HEK293 (cell line): Measurements from ENCODE around the gene LPP.

Experiments used
- CTCF ChIA-PET: fragments of 350-600 bp; formaldehyde crosslinking; extraction: SDS; loops from one replicate; lab custom pipeline; 2021; ENCODE audit warnings: antibody characterized with exemption; lab: Yijun Ruan, JAX
- POLR2A ChIA-PET: fragments of 300-600 bp; formaldehyde crosslinking; extraction: SDS; loops from one replicate; lab custom pipeline; 2020; ENCODE audit warnings: antibody characterized with exemption, inconsistent platforms; lab: Yijun Ruan, JAX
- H3K27ac ChIP-seq: fragments of 200-500 bp; sonication (Bioruptor generic); 2 replicates; pipeline ENCODE4 v1.5.1; 2014; ENCODE audit warnings: low read depth, low read length, control low read depth, inconsistent platforms; ENCODE audit errors: extremely low read depth
- H3K36me3 ChIP-seq, 2 experiments: fragments of 200-500 bp in 1 of 2; sonication (Bioruptor generic) in 1 of 2; 1 replicate in 1 of 2; 2 replicates in 1 of 2; pipeline ENCODE4 v1.5.1; 2014 to 2017; ENCODE audit warnings: inconsistent platforms in 2 of 2, low read length in 2 of 2; ENCODE audit not compliant: control insufficient read depth in 2 of 2, insufficient read depth in 1 of 2
- H3K4me1 ChIP-seq: fragments of 200-500 bp; sonication (Bioruptor generic); 2 replicates; pipeline ENCODE4 v1.5.1; 2014; ENCODE audit warnings: mild to moderate bottlenecking, low read length, inconsistent platforms; ENCODE audit not compliant: control insufficient read depth, insufficient read depth
- H3K4me3 ChIP-seq: 2 replicates; pipeline ENCODE4 v1.5.1; 2011; ENCODE audit warnings: low read depth, mild to moderate bottlenecking, control low read depth, low read length, moderate library complexity
- H3K9me3 ChIP-seq: fragments of 200-500 bp; sonication (Bioruptor generic); 2 replicates; pipeline ENCODE4 v1.5.1; 2014; ENCODE audit warnings: low read depth, low read length, inconsistent platforms; ENCODE audit not compliant: control insufficient read depth, insufficient read depth
- GFI1B ChIP-seq: fragments of 450-650 bp; formaldehyde crosslinking; IDR thresholded peaks from 2 replicates; pipeline ENCODE4 v1.5.1; 2016; ENCODE audit warnings: missing biosample characterization, missing genetic modification characterization
- GLIS1 ChIP-seq: fragments of 450-650 bp; formaldehyde crosslinking; IDR thresholded peaks from 2 replicates; pipeline ENCODE4 v1.5.1; 2016; ENCODE audit warnings: missing biosample characterization, missing genetic modification characterization
- HOXC10 ChIP-seq: sonication (generic); formaldehyde crosslinking; IDR thresholded peaks from 2 replicates; pipeline ENCODE4 v1.8.1; 2023; ENCODE audit warnings: mild to moderate bottlenecking, missing genetic modification reagents
- KLF1 ChIP-seq: fragments of 450-650 bp; formaldehyde crosslinking; IDR thresholded peaks from 2 replicates; pipeline ENCODE4 v1.5.1; 2016; ENCODE audit warnings: missing biosample characterization, missing genetic modification characterization
- KLF9 ChIP-seq: fragments of 450-650 bp; formaldehyde crosslinking; IDR thresholded peaks from 2 replicates; pipeline ENCODE4 v1.5.1; 2016; ENCODE audit warnings: missing biosample characterization, missing genetic modification characterization, low read depth
- MEIS1 ChIP-seq: sonication (generic); formaldehyde crosslinking; IDR thresholded peaks from 2 replicates; pipeline ENCODE4 v1.8.1; 2022; ENCODE audit warnings: missing genetic modification reagents, mild to moderate bottlenecking, borderline replicate concordance
- OSR2 ChIP-seq: fragments of 450-650 bp; formaldehyde crosslinking; IDR thresholded peaks from 2 replicates; pipeline ENCODE4 v1.5.1; 2016; ENCODE audit warnings: missing biosample characterization, missing genetic modification characterization
- SALL2 ChIP-seq: fragments of 450-650 bp; formaldehyde crosslinking; IDR thresholded peaks from 2 replicates; pipeline ENCODE4 v1.5.0; 2017; ENCODE audit warnings: missing biosample characterization, mild to moderate bottlenecking, missing genetic modification characterization, borderline replicate concordance
- YY1 ChIP-seq: fragments of 450-650 bp; formaldehyde crosslinking; IDR thresholded peaks from 2 replicates; pipeline ENCODE4 v1.5.1; 2018; ENCODE audit warnings: missing biosample characterization, missing genetic modification characterization
- ZFHX2 ChIP-seq: fragments of 450-650 bp; formaldehyde crosslinking; conservative IDR thresholded peaks from 2 replicates; pipeline ENCODE4 v1.5.1; 2016; ENCODE audit warnings: missing biosample characterization, missing genetic modification characterization
- ZIC2 ChIP-seq: fragments of 450-650 bp; formaldehyde crosslinking; IDR thresholded peaks from 2 replicates; pipeline ENCODE4 v1.5.1; 2016; ENCODE audit warnings: missing biosample characterization, missing genetic modification characterization
- ZNF174 ChIP-seq: fragments of 450-650 bp; formaldehyde crosslinking; IDR thresholded peaks from 2 replicates; pipeline ENCODE4 v1.5.0; 2017; ENCODE audit warnings: missing biosample characterization, mild to moderate bottlenecking, missing genetic modification characterization
- ZNF184 ChIP-seq: fragments of 450-650 bp; IDR thresholded peaks from 2 replicates; pipeline ENCODE4 v1.5.1; 2018; ENCODE audit warnings: missing biosample characterization, mild to moderate bottlenecking, missing genetic modification characterization
- ZNF2 ChIP-seq: fragments of 450-650 bp; formaldehyde crosslinking; IDR thresholded peaks from 2 replicates; pipeline ENCODE4 v1.5.1; 2016; ENCODE audit warnings: missing biosample characterization, missing genetic modification characterization
- ZNF214 ChIP-seq: fragments of 450-650 bp; formaldehyde crosslinking; IDR thresholded peaks from 2 replicates; pipeline ENCODE4 v1.5.1; 2017; ENCODE audit warnings: missing biosample characterization, mild to moderate bottlenecking, missing genetic modification characterization, borderline replicate concordance
- ZNF221 ChIP-seq: fragments of 450-650 bp; formaldehyde crosslinking; IDR thresholded peaks from 2 replicates; pipeline ENCODE4 v1.5.1; 2017; ENCODE audit warnings: missing biosample characterization, missing genetic modification characterization, borderline replicate concordance
- ZNF274 ChIP-seq, 2 experiments: fragments of 200-500 bp in 1 of 2; fragments of 450-650 bp in 1 of 2; sonication (Bioruptor generic) in 1 of 2; formaldehyde crosslinking in 1 of 2; IDR thresholded peaks; 2 replicates each; pipeline versions ENCODE4 v1.5.1 to v1.6.1; 2014 to 2016; ENCODE audit warnings: borderline replicate concordance in 1 of 2, inconsistent platforms in 1 of 2, low read length in 1 of 2, missing biosample characterization in 1 of 2, missing genetic modification characterization in 1 of 2
- ZNF302 ChIP-seq: fragments of 450-650 bp; formaldehyde crosslinking; IDR thresholded peaks from 2 replicates; pipeline ENCODE4 v1.5.1; 2016; ENCODE audit warnings: missing biosample characterization, missing genetic modification characterization, low read depth
- ZNF394 ChIP-seq: fragments of 450-650 bp; formaldehyde crosslinking; IDR thresholded peaks from 2 replicates; pipeline ENCODE4 v1.5.1; 2016; ENCODE audit warnings: missing biosample characterization, missing genetic modification characterization, mild to moderate bottlenecking, moderate library complexity, borderline replicate concordance
- ZNF404 ChIP-seq: fragments of 450-650 bp; formaldehyde crosslinking; IDR thresholded peaks from 2 replicates; pipeline ENCODE4 v1.5.1; 2017; ENCODE audit warnings: missing biosample characterization, missing genetic modification characterization
- ZNF416 ChIP-seq: fragments of 450-650 bp; formaldehyde crosslinking; IDR thresholded peaks from 2 replicates; pipeline ENCODE4 v1.5.1; 2016; ENCODE audit warnings: missing biosample characterization, missing genetic modification characterization
- ZNF48 ChIP-seq: fragments of 450-650 bp; formaldehyde crosslinking; IDR thresholded peaks from 2 replicates; pipeline ENCODE4 v1.5.1; 2016; ENCODE audit warnings: missing biosample characterization, missing genetic modification characterization
- ZNF544 ChIP-seq: fragments of 450-650 bp; formaldehyde crosslinking; IDR thresholded peaks from 2 replicates; pipeline ENCODE4 v1.5.0; 2017; ENCODE audit warnings: missing biosample characterization, missing genetic modification characterization
- ZNF623 ChIP-seq: fragments of 450-650 bp; formaldehyde crosslinking; IDR thresholded peaks from 2 replicates; pipeline ENCODE4 v1.5.1; 2016; ENCODE audit warnings: missing biosample characterization, missing genetic modification characterization
- ZNF677 ChIP-seq: fragments of 450-650 bp; IDR thresholded peaks from 2 replicates; pipeline ENCODE4 v1.5.0; 2018; ENCODE audit warnings: missing biosample characterization, mild to moderate bottlenecking, missing genetic modification characterization, moderate library complexity
- ZNF692 ChIP-seq: fragments of 450-650 bp; formaldehyde crosslinking; IDR thresholded peaks from 2 replicates; pipeline ENCODE4 v1.5.1; 2016; ENCODE audit warnings: missing biosample characterization, missing genetic modification characterization
- ZNF792 ChIP-seq: fragments of 450-650 bp; formaldehyde crosslinking; IDR thresholded peaks from 2 replicates; pipeline ENCODE4 v1.5.1; 2016; ENCODE audit warnings: missing biosample characterization, missing genetic modification characterization
- ZXDB ChIP-seq: fragments of 450-650 bp; formaldehyde crosslinking; IDR thresholded peaks from 2 replicates; pipeline ENCODE4 v1.5.1; 2016; ENCODE audit warnings: missing biosample characterization, missing genetic modification characterization
- TF ChIP-seq, protein P1 (sequence below): fragments of 450-650 bp; formaldehyde crosslinking; IDR thresholded peaks from 2 replicates; pipeline ENCODE4 v1.5.1; 2016; ENCODE audit warnings: missing biosample characterization, missing genetic modification characterization

The LPP gene

DNA sequence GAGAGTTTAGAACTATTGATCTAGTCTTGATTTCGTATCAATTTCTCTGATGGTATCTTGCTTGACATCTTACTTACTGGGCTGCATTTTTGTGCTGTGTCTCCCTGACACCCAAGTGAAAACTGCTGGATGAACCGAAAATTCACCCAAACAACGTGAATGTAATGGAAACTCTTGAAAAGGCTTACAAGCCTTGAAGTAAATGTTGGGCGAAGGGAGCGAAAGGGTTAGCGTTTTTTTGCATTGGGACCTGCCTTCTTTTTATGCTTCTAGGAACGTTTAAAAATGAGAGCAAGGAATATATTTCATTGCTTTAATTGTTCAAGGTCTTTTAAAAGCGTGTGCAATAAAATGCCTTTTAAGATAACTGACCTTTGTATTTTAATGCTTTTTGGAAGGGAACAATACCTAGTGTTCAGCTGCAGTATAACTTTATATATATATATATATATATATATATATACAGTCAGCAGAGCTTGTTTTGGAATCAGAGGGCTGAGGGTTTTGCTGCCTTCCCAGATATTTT, 94.1 kb downstream of the LPP start (continued):
- no peak for TF ChIP-seq ZNF48

- POLR2A ChIA-PET, result no interaction called here
These were observed 99.3 kb downstream of the LPP start for GRCh38 chr3:188253123-188253793.

DNA sequence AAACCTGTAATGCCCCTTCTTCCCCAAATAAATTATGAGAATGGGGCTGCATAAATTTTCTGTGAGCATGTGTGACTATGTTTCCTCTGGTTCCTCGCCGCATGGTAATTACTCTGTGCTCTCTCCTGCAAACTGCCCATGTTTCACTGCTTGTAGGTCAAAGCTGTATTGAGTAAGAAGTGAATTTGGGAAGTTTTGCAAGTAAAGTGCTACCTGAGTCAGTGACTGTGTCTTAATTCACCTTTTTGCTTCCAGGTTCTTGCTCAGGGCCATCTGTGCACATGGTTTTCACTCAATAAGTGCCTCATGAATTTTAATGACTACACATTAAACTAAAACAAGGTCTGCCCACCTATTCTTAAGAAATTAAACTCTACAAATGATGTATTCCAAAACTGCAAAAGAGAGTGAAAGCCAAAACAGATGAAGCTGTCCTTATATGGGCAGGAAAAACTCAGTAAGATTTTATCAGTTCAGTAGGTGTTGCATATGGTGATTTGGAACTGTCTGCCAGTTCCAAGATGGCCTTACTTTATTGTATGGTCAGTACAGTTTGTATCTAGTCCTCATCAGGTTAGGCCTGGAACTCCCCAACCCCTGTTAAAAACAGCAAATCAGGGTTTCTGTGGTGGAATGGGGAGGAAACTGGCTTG, 100.0 kb downstream of the LPP start:
- Histone ChIP-seq H3K36me3 (no peaks in the 10 kb centered on the region), H3K4me1 (no peaks in the 10 kb centered on the region), H3K9me3 (no peaks in the 10 kb centered on the region), H3K4me3 (no peak overlapping the region), H3K27ac (no peak overlapping the region)
- CTCF ChIA-PET, result interaction anchor here (1.2 kb wide), 1 partner anchor 48 kb away, joined by 4 read pairs; no protein-coding TSS in a partner anchor
- POLR2A ChIA-PET, result no interaction called here
- TF ChIP-seq ZNF394 (tag by site-specific recombination), result no peak
- no peak for TF ChIP-seq YY1 (tag by site-specific recombination)
- no peak for TF ChIP-seq ZNF416
- TF ChIP-seq SALL2 (tag by site-specific recombination), result no peak
- no peak for TF ChIP-seq ZNF174 (tag by site-specific recombination)
- TF ChIP-seq ZXDB (tag by site-specific recombination), result no peak
- no peak for TF ChIP-seq ZFHX2 (tag by site-specific recombination)
- TF ChIP-seq GFI1B (tag by site-specific recombination), result no peak
- TF ChIP-seq HOXC10, result no peak
- no peak for TF ChIP-seq KLF9 (tag by site-specific recombination)
- no peak for TF ChIP-seq ZNF544 (tag by site-specific recombination)
- TF ChIP-seq ZIC2 (tag by site-specific recombination), result no peak
- no peak for TF ChIP-seq KLF1 (tag by site-specific recombination)
- TF ChIP-seq ZNF214 (tag by site-specific recombination), result no peak
- no peak for TF ChIP-seq ZNF692 (tag by site-specific recombination)
- TF ChIP-seq, all 188 proteins: peak for 0

More at GRCh38 chr3:188253123-188253793, 99.3 kb downstream of the LPP start:
- Histone ChIP-seq H3K36me3 (no peaks in the 10 kb centered on the region), H3K27ac (no peak overlapping the region), H3K4me3 (no peak overlapping the region), H3K9me3 (no peaks in the 10 kb centered on the region), H3K4me1 (no peaks in the 10 kb centered on the region)
- CTCF ChIA-PET, result interaction anchor here (1.2 kb wide), 1 partner anchor 47 kb away, joined by 4 read pairs; no protein-coding TSS in a partner anchor
- no peak for TF ChIP-seq ZNF623 (tag by site-specific recombination)
- peak; percentile 93 for TF ChIP-seq ZNF677 (tag by site-specific recombination)

DNA sequence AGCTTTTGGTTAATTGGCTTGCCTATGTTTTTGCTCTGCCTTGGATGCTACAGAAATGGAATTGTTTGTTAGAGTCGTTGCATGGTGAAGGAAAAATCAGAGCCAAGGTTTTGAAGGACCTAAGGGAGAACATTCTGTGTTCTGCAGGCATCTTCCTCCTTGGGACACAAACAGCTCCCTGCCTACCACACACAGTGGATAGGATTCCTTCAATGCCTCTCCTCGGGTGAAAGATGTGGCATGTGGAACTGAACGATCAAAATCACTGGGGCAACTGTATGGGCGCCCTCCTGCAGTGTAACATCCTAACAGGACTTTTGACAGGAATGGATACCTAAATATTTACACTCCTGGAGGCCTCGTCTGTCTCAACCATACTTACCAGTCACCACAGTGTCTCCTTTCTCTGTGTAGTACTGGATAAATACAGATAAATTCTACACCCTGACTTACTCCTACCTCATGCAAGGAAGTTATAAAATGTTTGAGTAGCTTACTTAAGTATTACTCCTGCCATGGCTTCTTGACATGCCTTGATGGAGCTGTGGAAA, 100.6 kb downstream of the LPP start:
- Histone ChIP-seq H3K4me1 (no peaks in the 10 kb centered on the region), H3K4me3 (no peak overlapping the region), H3K9me3 (no peaks in the 10 kb centered on the region), H3K27ac (no peak overlapping the region), H3K36me3 (no peaks in the 10 kb centered on the region)
- POLR2A ChIA-PET, result no interaction called here
- CTCF ChIA-PET, result interaction anchor here (0.6 to 1.2 kb wide), 2 partner anchors 48 to 402 kb away, joined by 3 to 4 read pairs; no protein-coding TSS in a partner anchor
- TF ChIP-seq ZNF2 (tag by site-specific recombination) (no peak), ZNF404 (no peak), ZNF302 (tag by site-specific recombination) (no peak), ZNF274 (IDR thresholded peaks at IDR 0.05; ENCODE audit: low read length) (no peak), ZNF274 (tag by site-specific recombination; IDR thresholded peaks at IDR 0.05; ENCODE audit: borderline replicate concordance) (no peak), GLIS1 (no peak), ZNF792 (no peak), ZNF221 (tag by site-specific recombination) (no peak), MEIS1 (CRISPR knock-in tag) (no peak), OSR2 (tag by site-specific recombination) (no peak), ZNF184 (tag by site-specific recombination) (no peak)
- TF ChIP-seq, protein P1, sequence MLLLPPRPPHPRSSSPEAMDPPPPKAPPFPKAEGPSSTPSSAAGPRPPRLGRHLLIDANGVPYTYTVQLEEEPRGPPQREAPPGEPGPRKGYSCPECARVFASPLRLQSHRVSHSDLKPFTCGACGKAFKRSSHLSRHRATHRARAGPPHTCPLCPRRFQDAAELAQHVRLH (tag by site-specific recombination), result no peak
